ENCODE results near the gene GAL3ST3. TPM values are rescaled to one million over a fixed set of nuclear protein-coding genes. Genes with fewer than 3 reads are reported as not detected.

GAL3ST3 gene
- total and polyA plus RNA-seq, 2 of the 8 experiments (the other 6 are each of a cell fraction or from before 2014, with no cell fraction given) = 21.1 to 21.4 TPM

DNA sequence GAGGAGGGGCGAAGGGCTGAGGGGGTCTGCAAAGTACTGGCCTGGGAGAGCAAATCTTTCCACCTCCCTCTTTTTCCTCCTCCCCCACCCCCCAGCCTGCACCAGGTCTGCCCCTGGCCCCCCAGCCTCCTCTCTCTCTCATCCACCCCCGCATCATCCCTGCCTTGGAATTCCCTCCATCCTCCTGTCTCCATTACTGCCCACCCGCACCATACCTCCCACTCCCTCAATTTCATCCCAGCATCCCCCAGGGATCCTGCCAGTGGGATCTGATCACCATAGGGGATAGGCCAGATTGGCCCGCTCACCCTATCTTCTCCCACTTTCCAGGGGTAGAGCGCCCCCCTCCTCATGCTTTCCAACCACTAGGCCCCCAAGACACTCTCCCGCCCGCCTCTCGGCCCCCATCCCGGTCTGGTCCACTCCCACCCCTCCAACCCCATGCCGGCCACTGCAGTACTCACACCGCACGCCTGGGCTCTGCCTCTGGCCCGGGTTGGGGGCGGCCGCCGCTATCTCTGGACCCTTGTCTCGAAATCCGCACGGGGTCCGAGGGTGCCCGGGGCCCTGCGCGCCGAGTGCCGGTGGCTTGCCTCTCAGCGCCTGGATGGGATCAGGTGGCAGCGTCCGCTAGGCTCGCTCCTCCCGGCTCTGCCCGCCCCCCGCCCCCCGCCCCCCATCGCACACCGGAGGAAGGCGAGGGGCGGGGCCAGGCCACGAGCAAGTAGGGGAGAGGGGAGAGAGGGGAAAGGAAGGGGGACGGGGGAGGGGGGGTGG lies at the start of gene GAL3ST3 (continued):
- TF ChIP-seq KDM5A (IDR thresholded peaks at IDR 0.05; ENCODE audit: low read length) (no peak), CHD2 (IDR thresholded peaks at IDR 0.05; ENCODE audit: low read length) (no peak), JUND (IDR thresholded peaks at IDR 0.05; ENCODE audit: low read length) (no peak), SP2 (IDR thresholded peaks at IDR 0.05; ENCODE audit: low read length) (no peak), PHF8 (conservative IDR thresholded peaks at IDR 0.05; ENCODE audit: low read depth, low read length) (peak; percentile 48; the same call in 1 of the 2 replicates), RAD21 (IDR thresholded peaks at IDR 0.05 in 1 of 2, conservative IDR thresholded peaks at IDR 0.05 in 1 of 2; ENCODE audit: low read depth in 2 of 2, low read length in 2 of 2) (no peak), KDM4A (IDR thresholded peaks at IDR 0.05; ENCODE audit: low read depth, low read length, severe bottlenecking) (peak; percentile 72), FOSL1 (IDR thresholded peaks at IDR 0.05; ENCODE audit: insufficient read depth, low read depth, low read length) (no peak), BACH1 (IDR thresholded peaks at IDR 0.05; ENCODE audit: low read length) (no peak), KDM1A (IDR thresholded peaks at IDR 0.05; ENCODE audit: borderline replicate concordance, low read length) (no peak), TBP (IDR thresholded peaks at IDR 0.05; ENCODE audit: low read depth, low read length) (0 out of 2 replicates have a peak, but pooled peaks have one; percentile 28), YY1 (IDR thresholded peaks at IDR 0.05; ENCODE audit: low read depth, low read length) (no peak), TAF1 (IDR thresholded peaks at IDR 0.05; ENCODE audit: low read depth, low read length) (peak; percentile 56; the same call in 1 of the 2 replicates), SUZ12 (IDR thresholded peaks at IDR 0.05; ENCODE audit: low read length) (no peak), RNF2 (IDR thresholded peaks at IDR 0.05; ENCODE audit: borderline replicate concordance, low read depth, low read length, missing control alignments, poor library complexity, severe bottlenecking) (no peak), SRF (IDR thresholded peaks at IDR 0.05; ENCODE audit: low read depth, low read length) (no peak), EGR1 (IDR thresholded peaks at IDR 0.05; ENCODE audit: borderline replicate concordance, low read depth, low read length) (no peak), SIX5 (IDR thresholded peaks at IDR 0.05; ENCODE audit: low read depth, low read length) (no peak), SP4 (IDR thresholded peaks at IDR 0.05; ENCODE audit: low read length) (no peak), RFX5 (IDR thresholded peaks at IDR 0.05; ENCODE audit: borderline replicate concordance, low read depth, low read length) (no peak), POLR2A (IDR thresholded peaks at IDR 0.05; ENCODE audit: control extremely low read depth in 1 of 2, low read depth in 2 of 2, low read length in 2 of 2) (no peak), HDAC6 (IDR thresholded peaks at IDR 0.05; ENCODE audit: low read depth, low read length) (no peak), NRF1 (IDR thresholded peaks at IDR 0.05; ENCODE audit: low read depth, low read length) (no peak), GTF2F1 (IDR thresholded peaks at IDR 0.05; ENCODE audit: borderline replicate concordance, low read depth, low read length) (no peak)
- TF ChIP-seq, protein P1, sequence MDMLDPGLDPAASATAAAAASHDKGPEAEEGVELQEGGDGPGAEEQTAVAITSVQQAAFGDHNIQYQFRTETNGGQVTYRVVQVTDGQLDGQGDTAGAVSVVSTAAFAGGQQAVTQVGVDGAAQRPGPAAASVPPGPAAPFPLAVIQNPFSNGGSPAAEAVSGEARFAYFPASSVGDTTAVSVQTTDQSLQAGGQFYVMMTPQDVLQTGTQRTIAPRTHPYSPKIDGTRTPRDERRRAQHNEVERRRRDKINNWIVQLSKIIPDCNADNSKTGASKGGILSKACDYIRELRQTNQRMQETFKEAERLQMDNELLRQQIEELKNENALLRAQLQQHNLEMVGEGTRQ (IDR thresholded peaks at IDR 0.05; ENCODE audit: low read length) = no peak

All from H1 (cell line).